GM18858 (cell line): ENCODE data around the gene SBDS.
"Not testable (repeated sequence)": the region's sequence is repeated elsewhere in the genome, so short reads cannot be mapped to it uniquely, and the experiment has no call there.

Experiments
- ATAC-seq: cut with Tn5 transposase; IDR thresholded peaks from one replicate; pipeline ENCODE4 v1.9.1; 2021; ENCODE audit not compliant: unreplicated experiment

The SBDS gene

DNA sequence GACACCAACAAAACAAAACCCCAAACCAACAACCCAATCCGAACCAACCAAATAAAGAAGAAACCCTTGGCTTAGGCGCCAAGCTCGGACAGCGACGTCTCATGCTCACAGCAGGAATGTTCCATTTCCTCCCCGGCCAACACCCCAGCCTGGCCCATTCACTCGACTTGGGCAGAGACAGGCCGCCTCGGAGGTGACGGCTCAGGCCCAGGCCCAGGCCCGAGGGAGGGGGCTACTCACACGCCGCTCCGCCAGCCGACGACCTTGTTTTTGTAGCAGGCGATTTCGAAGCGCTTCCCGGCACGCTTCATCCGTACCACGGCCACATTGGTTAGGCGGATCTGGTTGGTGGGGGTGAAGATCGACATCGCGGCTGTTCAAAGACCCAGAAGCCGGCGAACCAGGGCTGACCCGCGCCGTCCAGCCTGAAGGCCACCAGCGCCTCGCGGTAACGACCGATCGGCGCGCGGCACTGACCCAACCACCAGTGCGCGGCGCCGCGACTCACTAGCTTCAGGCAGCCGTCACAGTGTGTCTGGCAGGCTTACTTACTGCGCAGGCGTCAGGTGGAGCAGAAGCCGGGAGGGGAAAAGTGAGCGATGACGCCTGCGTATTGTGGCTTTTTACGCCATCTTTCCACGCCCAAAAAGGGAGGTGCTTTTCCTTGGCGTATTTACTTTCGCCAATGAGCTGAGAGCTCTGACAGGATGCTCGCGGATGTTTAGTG, at the start of gene SBDS:
Gene SBDS (minus strand): TSS at position 537 of the 727 bp plus-strand sequence. CDS start 169 bp downstream, at position 368.
- peak; percentile 52 for ATAC-seq

- ATAC-seq = not testable (repeated sequence)
These were observed 48.2 kb upstream of the SBDS start for GRCh38 chr7:67043559-67043930.

- not testable (repeated sequence) for ATAC-seq
These were observed 47.6 kb upstream of the SBDS start for GRCh38 chr7:67042781-67043558.

- not testable (repeated sequence) for ATAC-seq
These were observed 45.4 kb upstream of the SBDS start for GRCh38 chr7:67040832-67041231.

- not testable (repeated sequence) for ATAC-seq
These were observed 41.3 kb upstream of the SBDS start for GRCh38 chr7:67036432-67037395.

- ATAC-seq = no peak
These were observed 37.9 kb upstream of the SBDS start for GRCh38 chr7:67033251-67033650.

- ATAC-seq = not testable (repeated sequence)
These were observed 36.3 kb upstream of the SBDS start for GRCh38 chr7:67031685-67032084.

- not testable (repeated sequence) for ATAC-seq
These were observed 30.1 kb upstream of the SBDS start for GRCh38 chr7:67025459-67025858.

DNA sequence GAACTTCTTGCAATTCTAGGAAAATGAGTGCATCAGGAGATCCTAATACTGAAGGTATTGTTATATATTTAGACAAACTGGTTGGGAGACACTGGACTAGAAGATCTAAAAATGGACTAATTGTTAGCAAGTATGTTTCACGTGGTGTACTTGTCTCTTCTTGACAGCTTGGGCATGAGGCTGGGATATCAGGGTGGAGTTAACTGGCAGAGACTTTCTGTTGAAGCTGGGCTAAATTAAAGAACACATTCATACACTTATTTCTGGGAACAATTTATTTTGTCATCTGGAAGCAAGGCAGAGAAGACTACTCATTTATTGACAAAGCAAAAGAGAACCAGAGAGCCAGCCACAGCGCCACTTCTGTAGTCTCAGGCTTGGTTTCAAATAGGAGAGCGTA, 27.1 kb upstream of the SBDS start:
- ATAC-seq = no peak

DNA sequence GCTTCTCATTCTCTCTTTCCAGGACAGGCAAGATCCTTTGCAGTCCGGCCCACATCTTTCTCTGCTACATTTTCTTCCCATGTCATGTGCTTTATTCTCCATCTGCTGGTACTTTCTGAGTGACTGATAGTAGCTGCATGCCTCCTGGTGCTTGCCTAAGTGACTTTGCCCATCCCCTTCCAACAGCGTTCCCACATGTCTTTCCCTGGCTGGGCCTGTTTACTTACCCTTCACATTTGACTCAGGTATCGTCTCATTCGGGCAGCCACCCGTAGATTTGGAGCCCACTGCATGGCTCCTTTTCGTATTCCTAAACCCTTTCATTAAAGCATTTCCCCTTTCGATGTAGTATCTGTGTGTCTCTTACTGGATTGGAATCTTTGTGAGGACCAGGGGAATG, 25.9 kb upstream of the SBDS start:
- no peak for ATAC-seq

DNA sequence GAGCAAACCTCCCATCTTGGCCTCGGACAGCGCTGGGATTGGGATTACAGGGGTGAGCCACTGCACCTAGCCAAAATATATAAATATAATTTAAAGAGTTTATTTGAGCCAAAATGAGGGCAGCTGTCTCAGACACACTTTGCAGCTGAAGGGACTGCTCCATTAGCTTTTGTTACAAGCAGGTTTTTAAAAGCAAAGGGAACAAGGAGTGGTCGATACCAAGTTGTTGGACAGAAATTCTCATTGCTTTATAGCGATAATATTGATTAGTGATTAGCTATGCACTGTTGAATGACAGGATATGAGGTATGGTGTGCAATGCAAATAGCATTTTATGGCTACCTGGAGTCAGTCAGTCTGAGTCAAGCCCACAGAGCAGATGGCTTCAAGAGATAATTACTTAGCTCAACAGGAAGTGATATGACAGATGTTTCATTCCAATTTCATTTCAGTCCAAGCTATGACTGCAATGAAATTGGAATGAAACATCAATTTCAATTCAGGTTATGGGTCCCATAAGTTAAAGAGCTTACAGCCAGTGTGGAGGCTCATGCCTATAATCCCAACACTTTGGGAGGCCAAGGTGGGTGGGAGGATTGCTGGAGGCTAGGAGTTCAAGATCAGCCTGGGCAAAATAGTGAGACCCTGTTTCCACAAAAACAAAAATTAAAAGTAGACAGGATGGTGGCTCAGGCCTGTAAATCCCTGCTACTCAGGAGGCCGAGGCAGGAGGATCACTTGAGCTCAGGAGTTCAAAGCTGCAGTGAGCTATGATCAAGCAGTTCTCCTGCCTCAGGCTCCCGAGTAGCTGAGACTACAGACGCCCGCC, 24.4 kb upstream of the SBDS start:
- no peak for ATAC-seq

GRCh38 chr7:67018940-67019339, 23.6 kb upstream of the SBDS start:
- no peak for ATAC-seq

DNA sequence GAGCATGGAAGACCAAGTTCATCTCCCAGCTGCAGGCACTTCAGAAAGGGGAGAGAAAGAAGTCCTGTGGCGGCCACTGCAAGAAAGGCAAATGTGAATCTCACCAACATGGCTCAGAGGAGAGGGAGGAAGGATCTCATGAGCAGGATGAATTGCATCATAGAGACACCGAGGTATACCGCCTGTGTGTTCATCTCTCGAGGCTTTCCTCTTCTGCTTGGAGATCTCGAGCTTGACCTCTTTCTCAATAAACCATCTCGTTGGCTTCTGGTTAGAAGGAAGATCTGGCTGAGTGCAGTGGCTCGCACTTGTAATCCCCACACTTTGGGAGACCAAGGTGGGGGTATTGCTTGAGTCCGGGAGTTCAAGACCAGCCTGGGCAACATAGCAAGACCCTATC, 22.6 kb upstream of the SBDS start:
- ATAC-seq = not testable (repeated sequence)

- not testable (repeated sequence) for ATAC-seq
These were observed 18.8 kb upstream of the SBDS start for GRCh38 chr7:67014076-67014622.

GRCh38 chr7:67009677-67010076, 14.3 kb upstream of the SBDS start:
- ATAC-seq = not testable (repeated sequence)

GRCh38 chr7:67008260-67008659, 12.9 kb upstream of the SBDS start:
- no peak for ATAC-seq

DNA sequence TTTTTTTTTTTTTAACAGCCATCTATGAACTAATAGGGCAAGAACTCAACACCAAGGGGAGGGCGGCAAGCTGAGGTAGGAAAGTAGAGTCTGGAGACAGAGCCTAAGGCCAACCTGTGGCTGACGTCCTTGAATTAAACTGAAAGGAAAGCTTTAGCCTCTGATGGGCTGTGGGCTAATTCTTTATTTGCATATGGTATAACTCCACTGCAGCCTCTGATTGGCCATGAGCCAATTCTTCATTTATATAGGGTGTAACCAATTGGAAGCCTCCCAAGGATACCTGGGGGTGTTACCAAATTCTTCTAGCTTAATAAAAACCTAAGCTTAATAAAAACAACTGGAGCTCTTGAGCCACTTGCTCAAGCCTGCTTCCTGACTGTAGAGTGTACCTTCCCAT, 11.6 kb upstream of the SBDS start:
- no peak for ATAC-seq

GRCh38 chr7:67004145-67004544, 8.8 kb upstream of the SBDS start:
- not testable (repeated sequence) for ATAC-seq

DNA sequence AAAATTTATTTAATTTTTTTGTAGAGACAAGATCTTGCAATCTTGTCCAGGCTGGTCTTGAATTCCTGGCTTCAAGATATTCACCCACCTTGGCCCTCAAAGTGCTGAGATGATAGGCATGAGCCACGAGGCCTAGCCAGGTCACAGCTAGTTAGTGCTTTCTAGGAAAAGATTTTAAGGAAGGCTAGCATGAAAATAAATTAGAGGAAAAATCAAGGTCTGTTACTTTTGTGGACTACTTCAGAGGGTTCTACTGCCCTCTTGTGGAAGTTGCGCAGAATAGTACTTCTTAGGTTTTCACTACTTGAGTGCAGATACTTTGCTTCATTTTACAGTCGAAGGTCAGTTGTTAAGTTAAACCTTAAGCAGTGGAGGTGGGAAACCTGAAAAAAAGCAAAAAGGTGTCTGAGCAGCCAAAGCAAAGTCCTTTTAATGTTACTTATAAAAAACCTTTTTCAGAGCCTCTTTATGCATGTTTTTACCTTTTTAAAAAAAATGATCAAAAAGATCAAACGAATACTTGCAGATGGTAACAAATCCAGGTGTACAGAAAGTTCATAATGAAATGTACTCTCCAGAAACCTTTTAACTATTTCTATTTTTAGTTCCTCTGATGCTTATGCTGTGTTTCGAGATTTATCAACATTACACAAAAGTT, 5.3 kb upstream of the SBDS start:
- ATAC-seq = not testable (repeated sequence)
